GM12873 (cell line): Measurements from ENCODE around the gene PABPN1L.

ENCODE experiments used
- CTCF ChIP-seq: IDR thresholded peaks from 2 replicates; pipeline ENCODE4 v1.5.1; 2012; ENCODE audit warnings: low read depth, mild to moderate bottlenecking, moderate library complexity, low read length, control low read depth; ENCODE audit not compliant: insufficient read depth; ENCODE audit errors: missing control alignments

PABPN1L gene

DNA sequence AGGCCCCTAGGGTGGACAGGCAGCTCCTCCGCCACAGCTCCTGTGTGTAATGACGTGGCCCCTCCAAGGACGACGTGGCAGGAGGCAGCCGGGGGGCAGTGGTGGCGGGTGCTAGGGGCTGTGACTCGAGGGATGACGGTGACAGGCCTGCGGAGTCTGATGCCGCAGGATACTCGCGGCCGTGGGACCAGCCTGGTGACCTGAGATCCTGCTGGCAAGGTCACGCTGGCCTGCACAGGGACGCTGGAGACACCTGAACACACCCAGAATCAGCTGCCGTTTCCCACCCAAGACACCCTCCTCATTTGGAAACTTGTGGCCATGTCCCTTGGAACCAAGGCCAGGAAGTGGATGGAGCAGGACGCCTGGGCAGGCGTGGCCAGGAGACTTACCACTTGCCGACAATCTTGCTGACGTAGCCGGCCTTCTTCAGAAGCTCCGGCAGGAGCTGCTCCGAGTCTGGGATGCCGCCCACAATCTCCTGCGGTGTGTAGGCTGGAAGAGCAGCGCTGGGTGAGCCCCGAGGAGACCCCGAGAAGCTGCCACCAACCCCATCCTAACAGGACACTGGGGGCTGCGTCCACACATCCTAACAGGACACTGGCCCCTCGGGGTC lies 25.8 kb downstream of the PABPN1L start:
- no peak for TF ChIP-seq CTCF

GRCh38 chr16:88839745-88840599 lies 26.5 kb downstream of the PABPN1L start:
- no peak for TF ChIP-seq CTCF

DNA sequence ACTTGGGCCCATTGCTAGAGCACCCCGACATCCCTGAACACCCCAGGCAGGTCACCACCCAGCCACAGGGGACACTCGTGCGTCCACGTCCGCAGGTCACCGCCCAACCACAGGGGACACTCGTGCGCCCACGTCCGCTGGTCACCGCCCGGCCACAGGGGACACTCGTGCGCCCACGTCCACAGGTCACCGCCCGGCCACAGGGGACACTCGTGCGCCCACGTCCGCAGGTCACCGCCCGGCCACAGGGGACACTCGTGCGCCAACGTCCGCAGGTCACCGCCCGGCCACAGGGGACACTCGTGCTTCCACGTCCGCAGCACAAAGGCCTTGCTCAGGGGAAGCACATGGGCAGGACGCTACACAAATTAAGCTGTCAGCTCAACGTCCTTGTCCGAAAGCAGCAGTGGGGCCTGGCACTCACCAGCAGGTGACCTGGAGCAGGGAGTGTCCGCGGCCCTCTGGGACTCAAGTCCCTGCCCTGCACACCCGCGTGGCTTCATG lies 27.4 kb downstream of the PABPN1L start:
- TF ChIP-seq CTCF, result peak; percentile 29

- TF ChIP-seq CTCF, result no peak
Observed at GRCh38 chr16:88838566-88838965, 27.9 kb downstream of the PABPN1L start.

GRCh38 chr16:88837806-88838205 lies 28.7 kb downstream of the PABPN1L start:
- no peak for TF ChIP-seq CTCF

DNA sequence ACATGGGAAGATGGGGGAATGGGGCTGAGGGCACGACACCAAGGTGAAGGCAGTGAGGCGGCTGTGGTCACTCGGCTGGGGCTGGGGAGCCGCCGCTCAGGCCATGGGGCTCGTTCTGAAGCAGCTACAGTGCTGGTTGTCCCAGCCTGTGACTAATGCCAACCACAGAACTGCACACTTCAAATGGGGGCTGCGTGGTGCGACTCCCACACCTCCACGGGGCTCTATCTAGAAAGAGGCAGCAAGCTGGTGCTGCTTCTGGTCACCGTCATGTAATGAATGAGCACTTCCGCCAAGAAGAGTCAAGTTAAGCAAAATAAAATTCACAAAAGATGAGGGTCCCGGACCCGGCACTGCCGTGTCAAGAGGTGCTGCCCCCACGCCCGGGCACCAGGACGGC lies 29.7 kb downstream of the PABPN1L start:
- no peak for TF ChIP-seq CTCF

DNA sequence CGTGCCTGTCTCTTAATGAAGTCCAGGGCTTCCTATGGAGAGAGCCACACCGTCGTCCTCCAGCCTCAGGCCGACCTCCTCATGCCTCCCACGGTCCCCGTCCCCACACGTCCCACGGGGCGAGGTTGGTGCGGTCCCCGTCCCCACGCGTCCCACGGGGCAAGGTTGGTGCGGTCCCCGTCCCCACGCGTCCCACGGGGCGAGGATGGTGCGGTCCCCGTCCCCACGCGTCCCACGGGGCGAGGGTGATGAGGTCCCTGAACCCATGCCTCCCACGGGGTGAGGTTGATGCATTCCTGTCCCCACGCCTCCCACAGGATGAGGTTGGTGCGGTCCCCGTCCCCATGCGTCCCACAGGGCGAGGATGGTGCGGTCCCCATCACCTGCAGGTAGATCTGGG lies 30.6 kb downstream of the PABPN1L start:
- TF ChIP-seq CTCF, result no peak
